ENCODE measurements around the gene TRAPPC8. TPM values are rescaled to one million over a fixed set of nuclear protein-coding genes. Genes with fewer than 3 reads are reported as not detected.

The TRAPPC8 gene
- total RNA-seq = 10 to 100 TPM; 25.7 to 37.3 (median 29.5) TPM
- long read RNA-seq, partial matches to known transcripts = 0 of 1 reads
- long read RNA-seq, other reads (novel, unspliced or antisense) = 1 of 1 reads

- DNase-seq (peak; percentile 99 to 100 (median 99)), ATAC-seq (peak; percentile 91 to 95 (median 92))
- H3K9me3 ChIP-seq = no peaks in the 10 kb centered on the region
- peak within 1 kb of the TSS; percentile 70 to 85 (median 82) for H3K4me3 ChIP-seq
- H3K36me3 ChIP-seq = no peaks in the 10 kb centered on the region
- intact Hi-C loops (cut with DNase I) = no loop called here
- peak; percentile 78 for TF ChIP-seq POLR2A (IDR thresholded peaks at IDR 0.05)
- TF ChIP-seq, protein P1, sequence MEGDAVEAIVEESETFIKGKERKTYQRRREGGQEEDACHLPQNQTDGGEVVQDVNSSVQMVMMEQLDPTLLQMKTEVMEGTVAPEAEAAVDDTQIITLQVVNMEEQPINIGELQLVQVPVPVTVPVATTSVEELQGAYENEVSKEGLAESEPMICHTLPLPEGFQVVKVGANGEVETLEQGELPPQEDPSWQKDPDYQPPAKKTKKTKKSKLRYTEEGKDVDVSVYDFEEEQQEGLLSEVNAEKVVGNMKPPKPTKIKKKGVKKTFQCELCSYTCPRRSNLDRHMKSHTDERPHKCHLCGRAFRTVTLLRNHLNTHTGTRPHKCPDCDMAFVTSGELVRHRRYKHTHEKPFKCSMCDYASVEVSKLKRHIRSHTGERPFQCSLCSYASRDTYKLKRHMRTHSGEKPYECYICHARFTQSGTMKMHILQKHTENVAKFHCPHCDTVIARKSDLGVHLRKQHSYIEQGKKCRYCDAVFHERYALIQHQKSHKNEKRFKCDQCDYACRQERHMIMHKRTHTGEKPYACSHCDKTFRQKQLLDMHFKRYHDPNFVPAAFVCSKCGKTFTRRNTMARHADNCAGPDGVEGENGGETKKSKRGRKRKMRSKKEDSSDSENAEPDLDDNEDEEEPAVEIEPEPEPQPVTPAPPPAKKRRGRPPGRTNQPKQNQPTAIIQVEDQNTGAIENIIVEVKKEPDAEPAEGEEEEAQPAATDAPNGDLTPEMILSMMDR (IDR thresholded peaks at IDR 0.05) = peak in 3 of 4 donors; percentile 1 to 32 (median 10)
- peaks cover 0 to 13% (median 6%) of the 10 kb centered on the region in 4 donors for H3K4me1 ChIP-seq
- peak within 1 kb of the TSS; percentile 77 to 84 (median 83) for H3K27ac ChIP-seq
- WGBS (ENCODE audit: insufficient coverage, low coverage, low lambda C conversion rate, missing lambda C conversion rate) = 0% methylated on average over 18 of the region's 58 CpGs
- H3K27me3 ChIP-seq = no peaks in the 10 kb centered on the region
Measured at GRCh38 chr18:31942999-31943877, at the start of gene TRAPPC8. Gene TRAPPC8 (minus strand): TSS chr18:31943128. CDS start chr18:31942764, 364 bp downstream.

GRCh38 chr18:31990823-31991222 is 47.9 kb upstream of the TRAPPC8 start:
- Histone ChIP-seq H3K9me3 (no peaks in the 10 kb centered on the region), H3K36me3 (no peaks in the 10 kb centered on the region), H3K4me1 (peaks cover 0 to 6% (median 0%) of the 10 kb centered on the region in 4 donors), H3K4me3 (no peak overlapping the region), H3K27ac (no peak overlapping the region), H3K27me3 (no peaks in the 10 kb centered on the region)
- ATAC-seq (no peak), DNase-seq (no peak)
- intact Hi-C loops (cut with DNase I) = no loop called here
- TF ChIP-seq, protein P1 (IDR thresholded peaks at IDR 0.05) = no peak
- no peak for TF ChIP-seq POLR2A (IDR thresholded peaks at IDR 0.05)
- WGBS (ENCODE audit: insufficient coverage, low coverage, low lambda C conversion rate, missing lambda C conversion rate) = 83% methylated on average over 1 of the region's 2 CpGs

DNA sequence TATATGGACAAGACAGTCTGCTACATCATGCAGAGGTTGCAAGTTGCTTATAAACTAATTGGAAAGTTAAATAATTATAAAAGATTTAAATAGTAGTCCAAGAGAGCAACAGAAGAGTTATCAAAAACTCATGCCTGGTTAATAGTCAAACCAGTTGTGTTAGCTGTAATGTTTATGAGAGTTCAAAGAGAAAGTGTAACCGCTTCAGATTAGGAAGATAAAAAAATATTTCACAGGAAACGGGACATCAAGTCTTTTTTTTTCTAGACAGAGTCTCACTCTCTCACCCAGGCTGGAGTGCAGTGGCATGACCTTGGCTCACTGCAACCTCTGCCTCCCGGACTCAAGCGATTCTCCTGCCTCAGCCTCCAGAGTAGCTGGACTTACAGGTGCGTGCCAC is 41.0 kb upstream of the TRAPPC8 start:
- peak; percentile 26 to 52 (median 48) for ATAC-seq

DNA sequence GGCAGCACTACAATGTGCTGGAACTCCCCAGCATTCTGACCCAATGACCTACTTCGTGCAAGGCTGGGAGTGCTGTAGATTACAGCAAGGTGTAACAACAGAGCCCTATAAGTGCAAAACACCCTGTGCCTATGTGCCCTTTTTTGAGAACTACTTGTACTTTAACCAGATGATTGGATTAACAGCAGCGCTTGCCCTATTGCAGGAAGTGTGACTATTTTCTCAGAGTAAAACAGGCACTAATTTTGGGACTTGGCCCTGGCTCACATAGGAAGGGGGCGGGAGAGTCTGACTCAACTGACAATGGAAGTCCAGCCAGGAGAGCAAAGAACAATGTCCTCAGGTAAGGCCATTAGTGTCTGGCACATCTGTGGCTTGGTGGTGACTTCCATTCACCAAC is 40.1 kb upstream of the TRAPPC8 start:
- peak overlapping the region; percentile 40 to 72 (median 62) for H3K27ac ChIP-seq

More for the DNA sequence above, 41.0 kb upstream of the TRAPPC8 start:
- TF ChIP-seq, protein P1 (IDR thresholded peaks at IDR 0.05) = no peak
- TF ChIP-seq POLR2A (IDR thresholded peaks at IDR 0.05) = no peak
- WGBS (ENCODE audit: insufficient coverage, low coverage, low lambda C conversion rate, missing lambda C conversion rate) = 33% methylated on average over 5 of the region's 5 CpGs
- no peaks in the 10 kb centered on the region for H3K27me3 ChIP-seq
- no peaks in the 10 kb centered on the region for H3K36me3 ChIP-seq
- no peak for DNase-seq
- no peak overlapping the region for H3K4me3 ChIP-seq
- no peaks in the 10 kb centered on the region for H3K9me3 ChIP-seq
- peaks cover 0 to 22% (median 7%) of the 10 kb centered on the region in 4 donors for H3K4me1 ChIP-seq
- H3K27ac ChIP-seq = peak overlapping the region; percentile 51 to 72 (median 65)
- intact Hi-C loops (cut with DNase I) = no loop called here

More for the DNA sequence above, 40.1 kb upstream of the TRAPPC8 start:
- Histone ChIP-seq H3K9me3 (no peaks in the 10 kb centered on the region), H3K27me3 (no peaks in the 10 kb centered on the region), H3K4me3 (no peak overlapping the region), H3K36me3 (no peaks in the 10 kb centered on the region), H3K4me1 (peaks cover 0 to 22% (median 7%) of the 10 kb centered on the region in 4 donors)
- ATAC-seq (peak; percentile 91 to 96 (median 93)), DNase-seq (peak; percentile 44 to 88 (median 65))
- intact Hi-C loops (cut with DNase I) = no loop called here
- WGBS (ENCODE audit: insufficient coverage, low coverage, low lambda C conversion rate, missing lambda C conversion rate) = 46% methylated on average over 3 of the region's 3 CpGs
- TF ChIP-seq, protein P1 (IDR thresholded peaks at IDR 0.05) = no peak
- TF ChIP-seq POLR2A (IDR thresholded peaks at IDR 0.05) = peak; percentile 26
